HL-60 (cell line): ENCODE data around the gene TFAP2E.

Experiments used
- DNase-seq, 2 experiments: peaks; one replicate each; pipeline ENCODE4 v3.0.0-alpha.2; 2010 to 2020; ENCODE audit warnings: low read depth in 1 of 2, low spot score in 1 of 2
- H3K27ac ChIP-seq: fragments of 250-450 bp; sonication (Bioruptor Pico); replicated peaks from 2 replicates; pipeline ENCODE4 v1.5.1; 2020; ENCODE audit warnings: mild to moderate bottlenecking, moderate library complexity
- H3K27me3 ChIP-seq: fragments of 250-450 bp; sonication (Bioruptor Pico); 2 replicates; pipeline ENCODE4 v1.5.1; 2021; ENCODE audit warnings: mild to moderate bottlenecking, moderate library complexity; ENCODE audit not compliant: insufficient read depth, poor library complexity, severe bottlenecking
- H3K4me3 ChIP-seq: replicated peaks from 2 replicates; pipeline ENCODE4 v1.5.1; 2011; ENCODE audit warnings: mild to moderate bottlenecking, control low read depth, low read length; ENCODE audit not compliant: insufficient read depth
- GABPA ChIP-seq: IDR thresholded peaks from 2 replicates; pipeline ENCODE4 v1.6.1; 2012; ENCODE audit warnings: low read depth
- POLR2AphosphoS5 ChIP-seq: IDR thresholded peaks from 2 replicates; pipeline ENCODE4 v1.6.1; 2012; ENCODE audit warnings: low read depth
- SPI1 ChIP-seq: IDR thresholded peaks from 2 replicates; pipeline ENCODE4 v1.6.1; 2012; ENCODE audit warnings: low read depth, mild to moderate bottlenecking, borderline replicate concordance
- TF ChIP-seq, protein P1 (sequence below): IDR thresholded peaks from 2 replicates; pipeline ENCODE4 v1.6.1; 2012; ENCODE audit warnings: low read depth; ENCODE audit not compliant: insufficient replicate concordance
- TF ChIP-seq, protein P2 (sequence below): IDR thresholded peaks from one replicate; pipeline ENCODE4 v1.5.1; 2011; ENCODE audit warnings: low read length, control low read depth, inconsistent platforms; ENCODE audit not compliant: insufficient read depth

Gene TFAP2E

DNA sequence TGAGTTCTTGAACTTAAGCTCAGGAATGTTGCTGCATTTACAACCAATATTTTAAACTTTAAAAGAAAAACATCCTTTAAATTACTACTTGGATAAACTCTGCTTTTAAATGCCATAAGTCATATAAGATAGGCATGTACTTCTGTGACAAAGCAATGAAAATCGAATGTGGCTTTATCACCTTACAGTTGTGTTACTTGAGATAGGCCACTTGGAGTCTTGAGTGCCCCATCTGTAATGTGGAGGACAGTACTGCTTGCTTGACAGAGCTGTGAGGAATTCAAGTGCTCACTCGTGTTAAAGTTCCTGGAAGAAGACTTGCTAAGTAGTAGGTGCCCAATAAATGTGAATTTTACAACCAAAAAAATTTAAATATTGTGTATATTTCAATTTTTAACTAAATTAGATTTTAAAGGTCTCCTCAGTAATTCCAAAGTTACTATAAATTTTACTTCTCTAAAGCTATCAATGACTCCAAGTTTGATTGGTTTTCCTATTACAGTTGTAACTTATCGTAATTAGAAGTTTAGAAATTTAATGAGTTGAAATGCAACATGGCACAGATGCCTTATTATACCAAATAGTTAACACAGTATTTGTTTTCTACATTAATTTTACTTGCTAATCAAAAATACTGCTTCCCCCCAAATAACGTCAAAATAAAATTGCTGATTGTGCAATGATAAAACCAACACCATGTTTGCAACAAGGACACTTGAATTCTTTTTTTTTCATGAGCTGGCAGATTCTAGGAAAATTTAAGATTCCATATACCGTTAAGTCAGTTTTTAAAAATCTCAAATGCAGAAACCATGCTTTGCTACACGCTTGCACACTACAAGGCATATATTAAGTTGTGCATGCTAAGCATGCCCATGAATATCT is 46.4 kb downstream of the TFAP2E start:
- DNase-seq, result no peak
- Histone ChIP-seq H3K27me3 (no peaks in the 10 kb centered on the region), H3K4me3 (no peak overlapping the region), H3K27ac (no peak overlapping the region)
- TF ChIP-seq SPI1, result no peak
- TF ChIP-seq POLR2AphosphoS5, result no peak
- no peak for TF ChIP-seq GABPA
- TF ChIP-seq, protein P1, sequence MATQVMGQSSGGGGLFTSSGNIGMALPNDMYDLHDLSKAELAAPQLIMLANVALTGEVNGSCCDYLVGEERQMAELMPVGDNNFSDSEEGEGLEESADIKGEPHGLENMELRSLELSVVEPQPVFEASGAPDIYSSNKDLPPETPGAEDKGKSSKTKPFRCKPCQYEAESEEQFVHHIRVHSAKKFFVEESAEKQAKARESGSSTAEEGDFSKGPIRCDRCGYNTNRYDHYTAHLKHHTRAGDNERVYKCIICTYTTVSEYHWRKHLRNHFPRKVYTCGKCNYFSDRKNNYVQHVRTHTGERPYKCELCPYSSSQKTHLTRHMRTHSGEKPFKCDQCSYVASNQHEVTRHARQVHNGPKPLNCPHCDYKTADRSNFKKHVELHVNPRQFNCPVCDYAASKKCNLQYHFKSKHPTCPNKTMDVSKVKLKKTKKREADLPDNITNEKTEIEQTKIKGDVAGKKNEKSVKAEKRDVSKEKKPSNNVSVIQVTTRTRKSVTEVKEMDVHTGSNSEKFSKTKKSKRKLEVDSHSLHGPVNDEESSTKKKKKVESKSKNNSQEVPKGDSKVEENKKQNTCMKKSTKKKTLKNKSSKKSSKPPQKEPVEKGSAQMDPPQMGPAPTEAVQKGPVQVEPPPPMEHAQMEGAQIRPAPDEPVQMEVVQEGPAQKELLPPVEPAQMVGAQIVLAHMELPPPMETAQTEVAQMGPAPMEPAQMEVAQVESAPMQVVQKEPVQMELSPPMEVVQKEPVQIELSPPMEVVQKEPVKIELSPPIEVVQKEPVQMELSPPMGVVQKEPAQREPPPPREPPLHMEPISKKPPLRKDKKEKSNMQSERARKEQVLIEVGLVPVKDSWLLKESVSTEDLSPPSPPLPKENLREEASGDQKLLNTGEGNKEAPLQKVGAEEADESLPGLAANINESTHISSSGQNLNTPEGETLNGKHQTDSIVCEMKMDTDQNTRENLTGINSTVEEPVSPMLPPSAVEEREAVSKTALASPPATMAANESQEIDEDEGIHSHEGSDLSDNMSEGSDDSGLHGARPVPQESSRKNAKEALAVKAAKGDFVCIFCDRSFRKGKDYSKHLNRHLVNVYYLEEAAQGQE, result no peak
- TF ChIP-seq, protein P2, sequence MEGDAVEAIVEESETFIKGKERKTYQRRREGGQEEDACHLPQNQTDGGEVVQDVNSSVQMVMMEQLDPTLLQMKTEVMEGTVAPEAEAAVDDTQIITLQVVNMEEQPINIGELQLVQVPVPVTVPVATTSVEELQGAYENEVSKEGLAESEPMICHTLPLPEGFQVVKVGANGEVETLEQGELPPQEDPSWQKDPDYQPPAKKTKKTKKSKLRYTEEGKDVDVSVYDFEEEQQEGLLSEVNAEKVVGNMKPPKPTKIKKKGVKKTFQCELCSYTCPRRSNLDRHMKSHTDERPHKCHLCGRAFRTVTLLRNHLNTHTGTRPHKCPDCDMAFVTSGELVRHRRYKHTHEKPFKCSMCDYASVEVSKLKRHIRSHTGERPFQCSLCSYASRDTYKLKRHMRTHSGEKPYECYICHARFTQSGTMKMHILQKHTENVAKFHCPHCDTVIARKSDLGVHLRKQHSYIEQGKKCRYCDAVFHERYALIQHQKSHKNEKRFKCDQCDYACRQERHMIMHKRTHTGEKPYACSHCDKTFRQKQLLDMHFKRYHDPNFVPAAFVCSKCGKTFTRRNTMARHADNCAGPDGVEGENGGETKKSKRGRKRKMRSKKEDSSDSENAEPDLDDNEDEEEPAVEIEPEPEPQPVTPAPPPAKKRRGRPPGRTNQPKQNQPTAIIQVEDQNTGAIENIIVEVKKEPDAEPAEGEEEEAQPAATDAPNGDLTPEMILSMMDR, result no peak

DNA sequence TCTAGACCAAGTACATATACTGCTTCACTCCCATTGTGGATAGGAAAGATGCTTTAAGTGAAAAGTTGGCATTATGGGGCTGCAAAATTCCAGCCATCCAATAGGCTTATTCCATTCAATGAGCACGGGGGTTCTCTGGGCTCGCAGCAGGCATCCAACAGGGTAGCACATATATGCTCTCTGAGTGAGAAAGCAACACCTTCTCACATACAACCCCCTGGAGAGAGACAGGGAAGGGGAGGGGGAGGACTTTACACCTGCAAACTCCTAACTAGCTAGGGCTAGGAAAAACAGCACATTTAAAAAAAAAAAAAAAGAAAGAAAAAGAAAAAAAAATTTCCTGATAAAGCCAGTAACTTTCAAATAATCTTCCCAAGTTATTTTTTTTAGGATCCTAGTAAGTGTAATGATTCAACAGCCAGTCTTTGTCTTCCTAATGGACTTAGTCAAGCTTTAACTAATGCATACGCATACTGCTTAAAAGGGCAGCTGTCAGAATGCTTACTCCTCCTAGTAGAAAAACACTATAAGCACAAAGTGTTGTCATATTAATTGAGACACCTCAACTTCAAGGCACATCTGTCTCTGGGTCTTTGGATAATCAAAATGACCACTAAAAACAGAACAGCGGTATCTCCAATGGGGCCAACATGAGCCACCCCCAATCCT is 49.5 kb downstream of the TFAP2E start:
- H3K27me3 ChIP-seq, result no peaks in the 10 kb centered on the region
- H3K4me3 ChIP-seq, result no peak overlapping the region
- no peak overlapping the region for H3K27ac ChIP-seq
- no peak for TF ChIP-seq SPI1
- TF ChIP-seq, protein P2, result no peak
- TF ChIP-seq, protein P1, result no peak
- no peak for TF ChIP-seq POLR2AphosphoS5
- no peak for TF ChIP-seq GABPA
- no peak for DNase-seq

DNA sequence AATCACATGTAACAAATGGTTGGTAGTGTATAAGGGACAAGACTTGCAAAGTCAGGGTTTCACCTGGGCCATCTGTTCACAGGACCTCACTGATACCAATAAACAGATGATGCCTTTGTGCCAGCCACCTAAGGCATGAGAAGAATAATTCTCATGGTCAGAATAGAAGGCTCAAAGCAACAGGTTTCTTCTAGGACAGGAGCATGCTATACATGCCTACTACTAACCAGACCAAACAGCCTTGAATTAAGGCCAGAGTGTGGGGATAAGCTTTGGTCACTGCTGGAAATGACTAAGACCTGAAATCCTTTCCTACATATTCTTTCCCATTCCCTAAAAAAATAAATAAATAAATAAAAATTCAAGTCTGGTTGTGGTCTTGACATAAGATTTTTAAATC is 50.7 kb downstream of the TFAP2E start:
- no peak for DNase-seq
- TF ChIP-seq GABPA, result no peak
- TF ChIP-seq, protein P2, result no peak
- no peak for TF ChIP-seq SPI1
- no peak for TF ChIP-seq POLR2AphosphoS5
- TF ChIP-seq, protein P1, result no peak
- H3K27me3 ChIP-seq, result no peaks in the 10 kb centered on the region
- H3K4me3 ChIP-seq, result no peak overlapping the region
- no peak overlapping the region for H3K27ac ChIP-seq
